ENCODE results near the gene IRGQ. TPM values are rescaled to one million over a fixed set of nuclear protein-coding genes. Genes with fewer than 3 reads are reported as not detected.

IRGQ gene
- polyA plus RNA-seq, 3 donors: 1.8 to 49.6 (median 2.9) TPM

- Histone ChIP-seq H4K20me1 (ENCODE audit: insufficient read depth, low read length) (peaks cover 5% of the 10 kb centered on the region), H3K9ac (ENCODE audit: insufficient read depth, low read length, poor library complexity, severe bottlenecking) (no peak overlapping the region), H3K4me1 (ENCODE audit: control insufficient read depth in 1 of 2, insufficient read depth in 2 of 2, low read length in 2 of 2) (peaks cover 5 to 10% of the 10 kb centered on the region in 2 donors), H2AFZ (ENCODE audit: insufficient read depth, low read depth, low read length, poor library complexity, severe bottlenecking) (no peak overlapping the region), H3K27me3 (ENCODE audit: control insufficient read depth in 2 of 2, insufficient read depth in 2 of 2, low read length in 2 of 2) (peaks cover 0 to 17% of the 10 kb centered on the region in 2 donors), H3K4me3 (replicated peaks in 1 of 3; ENCODE audit: low read depth in 2 of 3, low read length in 3 of 3) (no peak overlapping the region), H3K9me3 (replicated peaks in 1 of 2; ENCODE audit: control insufficient read depth in 1 of 2, insufficient read depth in 1 of 2, low read length in 2 of 2) (no peaks in the 10 kb centered on the region), H3K4me2 (replicated peaks; ENCODE audit: extremely low read depth, low read length, poor library complexity, severe bottlenecking) (no peak overlapping the region), H3K27ac (ENCODE audit: low read depth in 1 of 2, low read length in 2 of 2) (no peak overlapping the region), H3K79me2 (ENCODE audit: insufficient read depth, low read length) (peaks cover 6% of the 10 kb centered on the region), H3K36me3 (replicated peaks in 1 of 2; ENCODE audit: control insufficient read depth in 1 of 2, insufficient read depth in 2 of 2, low read length in 2 of 2) (no peaks in the 10 kb centered on the region)
- under 1% methylated on average over 20 of the region's 30 CpGs for WGBS (ENCODE audit: insufficient coverage)
- H3K36me3 Mint-ChIP-seq: no peaks in the 10 kb centered on the region
- DNase-seq: peak; percentile 48 to 70 (median 54)
- peak; percentile 45 for TF ChIP-seq CTCF (IDR thresholded peaks at IDR 0.05)
- peak overlapping the region in 1 of 2 donors; percentile 30 for H3K4me3 Mint-ChIP-seq
- H3K9me3 Mint-ChIP-seq: peaks cover 1 to 13% (median 5%) of the 10 kb centered on the region in 7 donors
- peaks cover 19% of the 10 kb centered on the region for H3K4me1 Mint-ChIP-seq
- intact Hi-C loops (cut with micrococcal nuclease): no loop called here
- no peak overlapping the region for H3K27ac Mint-ChIP-seq
- peaks cover 17 to 34% (median 27%) of the 10 kb centered on the region in 3 donors for H3K27me3 Mint-ChIP-seq (ENCODE audit: low read depth in 3 of 3)
Measured at GRCh38 chr19:43624933-43625332, 29.0 kb upstream of the IRGQ start.

- Histone ChIP-seq H3K4me2 (replicated peaks; ENCODE audit: extremely low read depth, low read length, poor library complexity, severe bottlenecking) (no peak overlapping the region), H3K4me3 (replicated peaks in 1 of 3; ENCODE audit: low read depth in 2 of 3, low read length in 3 of 3) (no peak overlapping the region), H3K36me3 (replicated peaks in 1 of 2; ENCODE audit: control insufficient read depth in 1 of 2, insufficient read depth in 2 of 2, low read length in 2 of 2) (no peaks in the 10 kb centered on the region), H3K27ac (ENCODE audit: low read depth in 1 of 2, low read length in 2 of 2) (no peak overlapping the region), H3K4me1 (ENCODE audit: control insufficient read depth in 1 of 2, insufficient read depth in 2 of 2, low read length in 2 of 2) (peaks cover 11 to 13% of the 10 kb centered on the region in 2 donors), H3K79me2 (ENCODE audit: insufficient read depth, low read length) (peaks cover 6% of the 10 kb centered on the region), H3K9me3 (replicated peaks in 1 of 2; ENCODE audit: control insufficient read depth in 1 of 2, insufficient read depth in 1 of 2, low read length in 2 of 2) (no peaks in the 10 kb centered on the region), H3K9ac (ENCODE audit: insufficient read depth, low read length, poor library complexity, severe bottlenecking) (no peak overlapping the region), H3K27me3 (ENCODE audit: control insufficient read depth in 2 of 2, insufficient read depth in 2 of 2, low read length in 2 of 2) (peaks cover 0 to 17% of the 10 kb centered on the region in 2 donors), H2AFZ (ENCODE audit: insufficient read depth, low read depth, low read length, poor library complexity, severe bottlenecking) (no peak overlapping the region), H4K20me1 (ENCODE audit: insufficient read depth, low read length) (peaks cover 5% of the 10 kb centered on the region)
- Mint-ChIP-seq H3K27me3 (ENCODE audit: low read depth in 3 of 3) (peaks cover 16 to 34% (median 29%) of the 10 kb centered on the region in 3 donors), H3K27ac (no peak overlapping the region), H3K4me1 (peaks cover 24% of the 10 kb centered on the region), H3K9me3 (peaks cover 1 to 13% (median 5%) of the 10 kb centered on the region in 7 donors), H3K4me3 (peak overlapping the region; percentile 4 to 31), H3K36me3 (no peaks in the 10 kb centered on the region)
- intact Hi-C loops (cut with micrococcal nuclease): no loop called here
- 90% methylated on average over 32 of the region's 35 CpGs for WGBS (ENCODE audit: insufficient coverage)
- no peak for DNase-seq
- no peak for TF ChIP-seq CTCF (IDR thresholded peaks at IDR 0.05)
Measured at GRCh38 chr19:43623889-43624670, 28.1 kb upstream of the IRGQ start.

Measured in CD14-positive monocyte (primary cell).